Ovary (tissue), 3 donors: Measurements from ENCODE around the gene OR5A1.

Source experiments
- CTCF ChIP-seq, 3 donors: fragments of 450-650 bp in 2 of 3; fragments of 200-600 bp in 1 of 3; IDR thresholded peaks; one replicate each; pipeline versions ENCODE4 v1.5.1 to v1.8.0; 2016 to 2022; ENCODE audit warnings: antibody characterized with exemption in 3 of 3, mild to moderate bottlenecking in 1 of 3
- POLR2A ChIP-seq: fragments of 450-650 bp; IDR thresholded peaks from one replicate; pipeline ENCODE4 v1.6.1; 2017; ENCODE audit warnings: antibody characterized with exemption, mild to moderate bottlenecking, moderate library complexity
- donor health status: DM: no; HTN: no; CAD: no.

GRCh38 chr11:59463190-59463641 lies 26.9 kb downstream of the OR5A1 start:
- TF ChIP-seq CTCF (IDR thresholded peaks at IDR 0.05) (no peak), POLR2A (no peak)
